K562 (cell line): ENCODE results near the gene TUT4. TPM values are rescaled to one million over a fixed set of nuclear protein-coding genes. Genes with fewer than 3 reads are reported as not detected.

Source experiments
- ATAC-seq: fragments of 200-7000 bp; cut with Tn5 transposase; 3 replicates; pipeline ENCODE4 v1.9.1; 2020; ENCODE audit warnings: moderate library complexity
- BruUV-seq: library from RNA; stranded (reverse); fragments of 400-500 nt; replicated peaks from 2 replicates; lab custom pipeline; 2021; lab: Mats Ljungman, UMichigan
- CTCF ChIA-PET: fragments of 300-600 bp; formaldehyde crosslinking; extraction: SDS; loops from one replicate; lab custom pipeline; 2021; ENCODE audit warnings: low intra/inter-chr PET ratio; lab: Yijun Ruan, JAX
- POLR2A ChIA-PET: fragments of 300-600, 350-650 bp; sonication (Branson Sonifier 250); formaldehyde crosslinking; extraction: SDS; loops from one replicate; lab custom pipeline; 2021; ENCODE audit warnings: antibody characterized with exemption, inconsistent platforms; lab: Yijun Ruan, JAX
- DNase-seq, 4 experiments: peaks; one replicate each; pipeline versions ENCODE4 v3.0.0 to v3.0.0-alpha.2; 2011 to 2018; ENCODE audit warnings: low spot score in 3 of 4, mixed read lengths in 3 of 4; ENCODE audit errors: extremely low read depth in 1 of 4
- FAIRE-seq: peaks from 2 replicates; lab custom pipeline; 2011; peaks lifted over from hg19 to GRCh38; lab: Jason Lieb, UNC
- H2AFZ ChIP-seq: 2 replicates; pipeline ENCODE4 v1.6.0; 2011; ENCODE audit warnings: low read depth, low read length, control low read depth, inconsistent platforms
- H3K27ac ChIP-seq: fragments of 200-600 bp; 3 replicates; pipeline ENCODE4 v1.8.0; 2011; ENCODE audit warnings: low read depth, mild to moderate bottlenecking, control low read depth, inconsistent platforms, low read length, moderate library complexity, mixed read lengths; ENCODE audit errors: extremely low read depth
- H3K27me3 ChIP-seq, 2 experiments: fragments of 300-600 bp in 1 of 2; 2 replicates in 1 of 2; 3 replicates in 1 of 2; pipeline versions ENCODE4 v1.6.0 to v1.8.0; 2011; ENCODE audit warnings: inconsistent platforms in 2 of 2, low read length in 2 of 2, mild to moderate bottlenecking in 1 of 2, mixed read lengths in 1 of 2, moderate library complexity in 1 of 2; ENCODE audit not compliant: control insufficient read depth in 2 of 2, insufficient read depth in 2 of 2
- H3K36me3 ChIP-seq: fragments of 300-600 bp; 3 replicates; pipeline ENCODE4 v1.8.0; 2011; ENCODE audit warnings: mild to moderate bottlenecking, low read length, inconsistent platforms; ENCODE audit not compliant: control insufficient read depth, insufficient read depth
- H3K4me1 ChIP-seq, 2 experiments: fragments of 200-600 bp in 1 of 2; replicated peaks in 1 of 2; 2 replicates in 1 of 2; 3 replicates in 1 of 2; pipeline versions ENCODE4 v1.5.1 to v1.8.0; 2011; ENCODE audit warnings: inconsistent platforms in 2 of 2, low read length in 2 of 2, mild to moderate bottlenecking in 1 of 2, mixed read lengths in 1 of 2, moderate library complexity in 1 of 2; ENCODE audit not compliant: control insufficient read depth in 2 of 2, insufficient read depth in 2 of 2
- H3K4me2 ChIP-seq: 2 replicates; pipeline ENCODE4 v1.6.1; 2011; ENCODE audit warnings: low read length, control low read depth, inconsistent platforms, mixed read lengths; ENCODE audit not compliant: insufficient read depth
- H3K4me3 ChIP-seq: fragments of 200-600 bp; sonication (generic), shearing (Covaris generic); 2 replicates; pipeline ENCODE4 v1.5.1; 2016; ENCODE audit warnings: control low read depth, inconsistent platforms
- H3K79me2 ChIP-seq: fragments of 200-600 bp; 3 replicates; pipeline ENCODE4 v1.8.0; 2011; ENCODE audit warnings: low read length, inconsistent platforms; ENCODE audit not compliant: control insufficient read depth, insufficient read depth
- H3K9ac ChIP-seq, 2 experiments: 2 replicates each; pipeline versions ENCODE4 v1.6.0 to v1.6.1; 2011; ENCODE audit warnings: low read depth in 2 of 2, low read length in 2 of 2, control low read depth in 1 of 2, inconsistent platforms in 1 of 2, mild to moderate bottlenecking in 1 of 2, mixed read lengths in 1 of 2; ENCODE audit not compliant: insufficient read depth in 1 of 2
- H3K9me1 ChIP-seq: one replicate; pipeline ENCODE4 v1.6.0; 2011; ENCODE audit warnings: inconsistent platforms, mild to moderate bottlenecking, low read length, moderate library complexity; ENCODE audit not compliant: control insufficient read depth, insufficient read depth
- H3K9me3 ChIP-seq: replicated peaks from 2 replicates; pipeline ENCODE4 v1.5.1; 2011; ENCODE audit warnings: low read depth, low read length, inconsistent platforms; ENCODE audit not compliant: control insufficient read depth, insufficient read depth
- H4K20me1 ChIP-seq: replicated peaks from 2 replicates; pipeline ENCODE4 v1.6.1; 2011; ENCODE audit warnings: low read length, inconsistent platforms, mixed read lengths; ENCODE audit not compliant: control insufficient read depth, insufficient read depth
- BACH1 ChIP-seq: fragments of 200-800 bp; sonication (Bioruptor generic); IDR thresholded peaks from 2 replicates; pipeline ENCODE4 v1.6.1; 2016; ENCODE audit warnings: missing genetic modification characterization, missing compliant biosample characterization
- DNMT1 ChIP-seq: fragments of 450-650 bp; IDR thresholded peaks from 2 replicates; pipeline ENCODE4 v1.6.1; 2016; ENCODE audit warnings: antibody characterized with exemption, mild to moderate bottlenecking
- FOSL1 ChIP-seq: fragments of 200-800 bp; sonication (Bioruptor generic); conservative IDR thresholded peaks from 2 replicates; pipeline ENCODE4 v1.6.1; 2016; ENCODE audit warnings: missing genetic modification characterization, missing compliant biosample characterization
- GABPB1 ChIP-seq: sonication (generic); formaldehyde crosslinking; IDR thresholded peaks from 2 replicates; pipeline ENCODE4 v1.8.0; 2022; ENCODE audit warnings: mild to moderate bottlenecking, missing genetic modification reagents
- GABPB2 ChIP-seq: fragments of 250-450 bp; sonication (Bioruptor Pico); conservative IDR thresholded peaks from 2 replicates; pipeline ENCODE4 v1.5.1; 2021; ENCODE audit warnings: mild to moderate bottlenecking
- HIVEP1 ChIP-seq: fragments of 250-450 bp; sonication (Bioruptor Pico); IDR thresholded peaks from 2 replicates; pipeline ENCODE4 v1.4.0; 2020; ENCODE audit warnings: mild to moderate bottlenecking
- HOXB6 ChIP-seq: fragments of 250-450 bp; sonication (Bioruptor Pico); IDR thresholded peaks from 2 replicates; pipeline ENCODE4 v1.5.1; 2022; ENCODE audit warnings: mild to moderate bottlenecking, borderline replicate concordance
- MAZ ChIP-seq, 2 experiments: fragments of 450-650 bp in 1 of 2; sonication (generic) in 1 of 2; formaldehyde crosslinking; IDR thresholded peaks in 1 of 2; conservative IDR thresholded peaks in 1 of 2; 2 replicates each; pipeline versions ENCODE4 v1.4.0 to v1.5.0; 2020; ENCODE audit warnings: mild to moderate bottlenecking in 1 of 2, missing genetic modification reagents in 1 of 2
- MCM5 ChIP-seq: fragments of 450-650 bp; IDR thresholded peaks from 2 replicates; pipeline ENCODE4 v1.6.1; 2016; ENCODE audit warnings: low read depth
- MXI1 ChIP-seq: IDR thresholded peaks from 2 replicates; pipeline ENCODE4 v1.6.1; 2011; ENCODE audit warnings: low read depth, mild to moderate bottlenecking, improper control_type of control experiment, low read length
- NCOR1 ChIP-seq: fragments of 450-650 bp; IDR thresholded peaks from 2 replicates; pipeline ENCODE4 v1.6.1; 2016; ENCODE audit warnings: mild to moderate bottlenecking, moderate library complexity
- SMARCB1 ChIP-seq: IDR thresholded peaks from 2 replicates; pipeline ENCODE4 v1.6.1; 2011; ENCODE audit warnings: improper control_type of control experiment, low read depth; ENCODE audit not compliant: insufficient read length
- STAG1 ChIP-seq: sonication (generic); formaldehyde crosslinking; IDR thresholded peaks from 2 replicates; pipeline ENCODE4 v1.5.0; 2020; ENCODE audit warnings: missing genetic modification reagents, borderline replicate concordance
- TCF3 ChIP-seq: sonication (generic); formaldehyde crosslinking; IDR thresholded peaks from 2 replicates; pipeline ENCODE4 v1.4.0; 2020; ENCODE audit warnings: mild to moderate bottlenecking, missing genetic modification reagents
- TCF7 ChIP-seq: sonication (generic); IDR thresholded peaks from 2 replicates; pipeline ENCODE4 v1.6.1; 2016; ENCODE audit warnings: antibody characterized with exemption, borderline replicate concordance
- ZNF253 ChIP-seq: fragments of 250-450 bp; sonication (Bioruptor Pico); conservative IDR thresholded peaks from 2 replicates; pipeline ENCODE4 v1.6.1; 2021; ENCODE audit warnings: mild to moderate bottlenecking
- ZNF644 ChIP-seq: fragments of 200-800 bp; sonication (Bioruptor generic); IDR thresholded peaks from 2 replicates; pipeline ENCODE4 v1.6.1; 2016; ENCODE audit warnings: low read depth, missing genetic modification characterization, missing compliant biosample characterization
- in situ Hi-C: fragments of 300-500 bp; cut with MboI; formaldehyde crosslinking; loops from 4 replicates; pipeline ENCODE4 v1.15.0; 2018; ENCODE audit warnings: inconsistent platforms, mixed read lengths
- intact Hi-C: fragments of 100-400 bp; cut with micrococcal nuclease; formaldehyde crosslinking; loops from 2 replicates; pipeline ENCODE4 v1.14.2; 2022
- polyA plus RNA-seq, 8 experiments: library from polyadenylated mRNA; depleted of rRNA in 4 of 8; stranded (reverse) in 5 of 8; unstranded in 3 of 8; fragments of >200 nt; fragmentation: Nextera tagmentation in 2 of 8; fragmentation: Illumina TruSeq in 1 of 8; extraction: Ambion mirVana in 2 of 8; extraction: Trizol in 1 of 8; gene quantifications; 2 replicates each; pipeline versions ENCODE4 v1.2.1 to v1.2.3, GENCODE V29; 2011 to 2014; ENCODE audit warnings: inconsistent platforms in 1 of 8, missing spikeins in 1 of 8
- total RNA-seq, 7 experiments: library from RNA; depleted of rRNA in 6 of 7; stranded (reverse); fragments of >200 nt in 6 of 7; fragmentation: Illumina TruSeq in 2 of 7; extraction: Trizol in 2 of 7; gene quantifications; 2 replicates each; pipeline versions ENCODE4 v1.2.1 to v1.2.3, GENCODE V29; 2011 to 2021; ENCODE audit warnings: low replicate concordance in 1 of 7
- TF ChIP-seq, protein P1 (sequence below): fragments of 450-650 bp; formaldehyde crosslinking; IDR thresholded peaks from 2 replicates; pipeline ENCODE4 v1.4.0; 2022; ENCODE audit warnings: mild to moderate bottlenecking, moderate library complexity
- TF ChIP-seq, protein P2 (sequence below): fragments of 450-650 bp; IDR thresholded peaks from 2 replicates; pipeline ENCODE4 v1.6.1; 2018; ENCODE audit not compliant: partially characterized antibody
- TF ChIP-seq, protein P3 (sequence below): sonication (generic); formaldehyde crosslinking; IDR thresholded peaks from 2 replicates; pipeline ENCODE4 v1.8.0; 2022; ENCODE audit warnings: missing genetic modification reagents, mild to moderate bottlenecking, moderate library complexity, borderline replicate concordance

TUT4 gene
- total and polyA plus RNA-seq, 9 of the 15 experiments (the other 6 are each of a cell fraction or from before 2014, with no cell fraction given) = 15.8 to 53.5 (median 36.7) TPM

DNA sequence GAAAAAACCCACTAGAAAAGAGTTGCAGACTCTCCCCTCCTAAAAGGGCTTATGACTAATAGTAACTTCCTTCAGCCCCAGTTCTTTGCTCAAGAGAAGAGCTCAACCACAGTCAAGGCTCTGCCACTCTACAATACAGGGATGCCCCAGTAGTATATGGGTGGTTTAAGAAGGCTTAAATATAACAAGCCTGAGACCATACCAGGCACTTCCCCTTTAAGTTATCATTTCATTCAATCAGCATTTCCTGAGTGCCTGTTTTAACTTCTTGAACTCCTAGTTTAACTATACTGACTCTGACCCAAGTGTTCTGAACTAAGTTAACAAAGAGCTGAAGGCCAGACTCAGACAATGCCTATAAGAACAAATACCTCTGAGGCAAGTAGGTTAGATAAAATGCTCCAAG, 128.7 kb downstream of the TUT4 start:
- BruUV-seq = no TSS peak
- POLR2A ChIA-PET = interaction anchor here (0.8 to 2.1 kb wide), 4 partner anchors 8 to 236 kb away, joined by 3 to 10 read pairs (median 8); partner anchors contain the start of genes ORC1 and PRPF38A
- Histone ChIP-seq H3K4me1 (peaks cover 0 to 21% of the 10 kb centered on the region in 2 experiments; a peak in 4 of 5 replicates), H3K9me3 (no peaks in the 10 kb centered on the region), H2AFZ (peak overlapping the region; percentile 35; the same call in 1 of the 2 replicates), H4K20me1 (no peaks in the 10 kb centered on the region), H3K36me3 (peaks cover 50% of the 10 kb centered on the region), H3K9me1 (no peaks in the 10 kb centered on the region), H3K27me3 (no peaks in the 10 kb centered on the region), H3K27ac (peak overlapping the region; percentile 56), H3K9ac (no peak overlapping the region), H3K79me2 (no peaks in the 10 kb centered on the region), H3K4me2 (no peak overlapping the region), H3K4me3 (no peak overlapping the region)
- DNase-seq (peak in 2 of 4 experiments; percentile 30 to 32), FAIRE-seq (no peak), ATAC-seq (peak; percentile 80)
- in situ Hi-C loops (no loop called here), intact Hi-C loops (no loop called here)
- CTCF ChIA-PET = no interaction called here
- TF ChIP-seq FOSL1 (tag) (0 out of 2 replicates have a peak, but pooled peaks have one; percentile 12), NCOR1 (no peak), ZNF644 (tag) (no peak), HOXB6 (no peak), MXI1 (no peak), MCM5 (no peak), DNMT1 (no peak), TCF7 (no peak), GABPB1 (0 out of 2 replicates have a peak, but pooled peaks have one; percentile 36), GABPB2 (CRISPR knock-in tag) (no peak), HIVEP1 (no peak), BACH1 (tag) (no peak), ZNF253 (CRISPR knock-in tag) (no peak), SMARCB1 (no peak), TCF3 (CRISPR knock-in tag) (no peak), STAG1 (no peak), MAZ (CRISPR knock-in tag; conservative IDR thresholded peaks at IDR 0.05 in 1 of 2, IDR thresholded peaks at IDR 0.05 in 1 of 2) (no peak)
- TF ChIP-seq, protein P1, sequence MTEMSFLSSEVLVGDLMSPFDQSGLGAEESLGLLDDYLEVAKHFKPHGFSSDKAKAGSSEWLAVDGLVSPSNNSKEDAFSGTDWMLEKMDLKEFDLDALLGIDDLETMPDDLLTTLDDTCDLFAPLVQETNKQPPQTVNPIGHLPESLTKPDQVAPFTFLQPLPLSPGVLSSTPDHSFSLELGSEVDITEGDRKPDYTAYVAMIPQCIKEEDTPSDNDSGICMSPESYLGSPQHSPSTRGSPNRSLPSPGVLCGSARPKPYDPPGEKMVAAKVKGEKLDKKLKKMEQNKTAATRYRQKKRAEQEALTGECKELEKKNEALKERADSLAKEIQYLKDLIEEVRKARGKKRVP (CRISPR knock-in tag) = no peak
- TF ChIP-seq, protein P2, sequence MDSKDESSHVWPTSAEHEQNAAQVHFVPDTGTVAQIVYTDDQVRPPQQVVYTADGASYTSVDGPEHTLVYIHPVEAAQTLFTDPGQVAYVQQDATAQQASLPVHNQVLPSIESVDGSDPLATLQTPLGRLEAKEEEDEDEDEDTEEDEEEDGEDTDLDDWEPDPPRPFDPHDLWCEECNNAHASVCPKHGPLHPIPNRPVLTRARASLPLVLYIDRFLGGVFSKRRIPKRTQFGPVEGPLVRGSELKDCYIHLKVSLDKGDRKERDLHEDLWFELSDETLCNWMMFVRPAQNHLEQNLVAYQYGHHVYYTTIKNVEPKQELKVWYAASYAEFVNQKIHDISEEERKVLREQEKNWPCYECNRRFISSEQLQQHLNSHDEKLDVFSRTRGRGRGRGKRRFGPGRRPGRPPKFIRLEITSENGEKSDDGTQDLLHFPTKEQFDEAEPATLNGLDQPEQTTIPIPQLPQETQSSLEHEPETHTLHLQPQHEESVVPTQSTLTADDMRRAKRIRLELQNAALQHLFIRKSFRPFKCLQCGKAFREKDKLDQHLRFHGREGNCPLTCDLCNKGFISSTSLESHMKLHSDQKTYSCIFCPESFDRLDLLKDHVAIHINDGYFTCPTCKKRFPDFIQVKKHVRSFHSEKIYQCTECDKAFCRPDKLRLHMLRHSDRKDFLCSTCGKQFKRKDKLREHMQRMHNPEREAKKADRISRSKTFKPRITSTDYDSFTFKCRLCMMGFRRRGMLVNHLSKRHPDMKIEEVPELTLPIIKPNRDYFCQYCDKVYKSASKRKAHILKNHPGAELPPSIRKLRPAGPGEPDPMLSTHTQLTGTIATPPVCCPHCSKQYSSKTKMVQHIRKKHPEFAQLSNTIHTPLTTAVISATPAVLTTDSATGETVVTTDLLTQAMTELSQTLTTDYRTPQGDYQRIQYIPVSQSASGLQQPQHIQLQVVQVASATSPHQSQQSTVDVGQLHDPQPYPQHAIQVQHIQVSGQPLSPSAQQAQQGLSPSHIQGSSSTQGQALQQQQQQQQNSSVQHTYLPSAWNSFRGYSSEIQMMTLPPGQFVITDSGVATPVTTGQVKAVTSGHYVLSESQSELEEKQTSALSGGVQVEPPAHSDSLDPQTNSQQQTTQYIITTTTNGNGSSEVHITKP = peak; percentile 67
- TF ChIP-seq, protein P3, sequence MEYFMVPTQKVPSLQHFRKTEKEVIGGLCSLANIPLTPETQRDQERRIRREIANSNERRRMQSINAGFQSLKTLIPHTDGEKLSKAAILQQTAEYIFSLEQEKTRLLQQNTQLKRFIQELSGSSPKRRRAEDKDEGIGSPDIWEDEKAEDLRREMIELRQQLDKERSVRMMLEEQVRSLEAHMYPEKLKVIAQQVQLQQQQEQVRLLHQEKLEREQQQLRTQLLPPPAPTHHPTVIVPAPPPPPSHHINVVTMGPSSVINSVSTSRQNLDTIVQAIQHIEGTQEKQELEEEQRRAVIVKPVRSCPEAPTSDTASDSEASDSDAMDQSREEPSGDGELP = no peak
